Uterus (tissue), 2 donors: ENCODE measurements around the gene TPM4.

Source experiments
- CTCF ChIP-seq, 4 experiments: fragments of 200-600 bp in 2 of 4; fragments of 450-650 bp in 2 of 4; sonication (generic) in 2 of 4; IDR thresholded peaks; one replicate each; pipeline ENCODE4 v1.5.1; 2016 to 2019; ENCODE audit warnings: antibody characterized with exemption in 4 of 4, mild to moderate bottlenecking in 2 of 4, moderate library complexity in 1 of 4
- POLR2A ChIP-seq, 2 donors: fragments of 450-650 bp; IDR thresholded peaks; one replicate each; pipeline ENCODE4 v1.6.1; 2016; ENCODE audit warnings: antibody characterized with exemption in 2 of 2, mild to moderate bottlenecking in 1 of 2, moderate library complexity in 1 of 2

- TF ChIP-seq CTCF (IDR thresholded peaks at IDR 0.05) (no peak), POLR2A (IDR thresholded peaks at IDR 0.05) (no peak)
Observed at GRCh38 chr19:16095071-16095571, 18.8 kb downstream of the TPM4 start.
